Large intestine (tissue), 3 donors: ENCODE data around the gene GUCY2D. TPM values are rescaled to one million over a fixed set of nuclear protein-coding genes. Genes with fewer than 3 reads are reported as not detected.
"Not testable (repeated sequence)": the region's sequence is repeated elsewhere in the genome, so short reads cannot be mapped to it uniquely, and the experiment has no call there.

ENCODE experiments used
- DNase-seq, 2 donors: peaks; one replicate each; pipeline versions ENCODE4 v3.0.0 to v3.0.0-alpha.2; 2013
- H3K27ac ChIP-seq: one replicate; pipeline ENCODE4 v1.5.1; 2013; ENCODE audit warnings: low read length
- H3K27me3 ChIP-seq: 2 replicates; pipeline ENCODE4 v1.6.1; 2013; ENCODE audit warnings: low read length; ENCODE audit not compliant: control insufficient read depth, insufficient read depth
- H3K36me3 ChIP-seq: 2 replicates; pipeline ENCODE4 v1.6.1; 2013; ENCODE audit warnings: low read length; ENCODE audit not compliant: control insufficient read depth, insufficient read depth
- H3K4me1 ChIP-seq: one replicate; pipeline ENCODE4 v1.6.1; 2013; ENCODE audit warnings: low read length; ENCODE audit not compliant: control insufficient read depth, insufficient read depth
- H3K4me3 ChIP-seq: one replicate; pipeline ENCODE4 v1.5.1; 2013; ENCODE audit warnings: low read length
- H3K9me3 ChIP-seq: one replicate; pipeline ENCODE4 v1.6.1; 2013; ENCODE audit warnings: mild to moderate bottlenecking, low read depth, low read length, moderate library complexity; ENCODE audit not compliant: control insufficient read depth
- WGBS: methylation state at CpG from one replicate; pipeline ENCODE4 v1.1.5; 2013; ENCODE audit warnings: low lambda C conversion rate; ENCODE audit not compliant: insufficient coverage; 5-methylcytosine and 5-hydroxymethylcytosine counted together
- polyA plus RNA-seq: library from polyadenylated mRNA; unstranded; fragments of 120-200 nt; gene quantifications from one replicate; pipeline ENCODE4 v1.2.1, GENCODE V29; 2013

The GUCY2D gene
- polyA plus RNA-seq, 1 donor, result 1.3 TPM

- no peaks in the 10 kb centered on the region for H3K36me3 ChIP-seq
- H3K27me3 ChIP-seq, result peaks cover 39% of the 10 kb centered on the region
- H3K9me3 ChIP-seq, result no peaks in the 10 kb centered on the region
- H3K27ac ChIP-seq, result peak overlapping the region; percentile 11
- H3K4me1 ChIP-seq, result peaks cover 18% of the 10 kb centered on the region
- no CpG with 5 or more reads among the region's 17 CpGs for WGBS
- H3K4me3 ChIP-seq, result no peak overlapping the region
- no peak for DNase-seq
Observed at GRCh38 chr17:8056976-8057625, 54.7 kb downstream of the GUCY2D start.

GRCh38 chr17:8057691-8058114 lies 55.3 kb downstream of the GUCY2D start:
- Histone ChIP-seq H3K27ac (no peak overlapping the region), H3K4me3 (no peak overlapping the region), H3K9me3 (no peaks in the 10 kb centered on the region), H3K4me1 (peaks cover 18% of the 10 kb centered on the region), H3K27me3 (peaks cover 45% of the 10 kb centered on the region), H3K36me3 (no peaks in the 10 kb centered on the region)
- peak; percentile 60 to 78 for DNase-seq
- WGBS, result 20% methylated on average over 1 of the region's 14 CpGs

- peaks cover 18% of the 10 kb centered on the region for H3K4me1 ChIP-seq
- no peak overlapping the region for H3K27ac ChIP-seq
- no peaks in the 10 kb centered on the region for H3K9me3 ChIP-seq
- H3K27me3 ChIP-seq, result peaks cover 56% of the 10 kb centered on the region
- DNase-seq, result no peak
- no peak overlapping the region for H3K4me3 ChIP-seq
- no CpG with 5 or more reads among the region's 7 CpGs for WGBS
- no peaks in the 10 kb centered on the region for H3K36me3 ChIP-seq
Observed at GRCh38 chr17:8059131-8059530, 56.7 kb downstream of the GUCY2D start.

GRCh38 chr17:8060274-8060673 lies 57.9 kb downstream of the GUCY2D start:
- no peaks in the 10 kb centered on the region for H3K9me3 ChIP-seq
- no CpG with 5 or more reads among the region's 10 CpGs for WGBS
- H3K36me3 ChIP-seq, result no peaks in the 10 kb centered on the region
- H3K4me1 ChIP-seq, result peaks cover 18% of the 10 kb centered on the region
- H3K4me3 ChIP-seq, result no peak overlapping the region
- no peak overlapping the region for H3K27ac ChIP-seq
- H3K27me3 ChIP-seq, result peaks cover 65% of the 10 kb centered on the region
- DNase-seq, result peak; percentile 47 to 57

- DNase-seq, H3K36me3 ChIP-seq, H3K9me3 ChIP-seq, H3K4me3 ChIP-seq, H3K27ac ChIP-seq, H3K4me1 ChIP-seq: not testable (repeated sequence)
- H3K27me3 ChIP-seq, result peaks cover 73% of the 10 kb centered on the region
- WGBS, result 88% methylated on average over 2 of the region's 8 CpGs
Observed at GRCh38 chr17:8061851-8062250, 59.4 kb downstream of the GUCY2D start.

- 45% methylated on average over 3 of the region's 8 CpGs for WGBS
- Histone ChIP-seq H3K4me3 (no peak overlapping the region), H3K4me1 (peaks cover 2% of the 10 kb centered on the region), H3K36me3 (no peaks in the 10 kb centered on the region), H3K9me3 (no peaks in the 10 kb centered on the region), H3K27ac (no peak overlapping the region), H3K27me3 (peaks cover 78% of the 10 kb centered on the region)
- no peak for DNase-seq
Observed at GRCh38 chr17:8062435-8062806, 60.0 kb downstream of the GUCY2D start.

GRCh38 chr17:8062807-8063483 lies 60.5 kb downstream of the GUCY2D start:
- Histone ChIP-seq H3K27me3 (peaks cover 82% of the 10 kb centered on the region), H3K36me3 (no peaks in the 10 kb centered on the region), H3K4me1 (peaks cover under 1% of the 10 kb centered on the region), H3K27ac (no peak overlapping the region), H3K4me3 (no peak overlapping the region), H3K9me3 (no peaks in the 10 kb centered on the region)
- DNase-seq, result no peak
- WGBS, result 49% methylated on average over 8 of the region's 15 CpGs

- Histone ChIP-seq H3K27ac (no peak overlapping the region), H3K4me3 (no peak overlapping the region), H3K4me1 (peaks cover 10% of the 10 kb centered on the region), H3K9me3 (no peaks in the 10 kb centered on the region), H3K36me3 (no peaks in the 10 kb centered on the region), H3K27me3 (peaks cover 78% of the 10 kb centered on the region)
- no peak for DNase-seq
- WGBS, result no CpG with 5 or more reads among the region's 28 CpGs
Observed at GRCh38 chr17:8063761-8064534, 61.5 kb downstream of the GUCY2D start.

GRCh38 chr17:8064561-8065019 lies 62.2 kb downstream of the GUCY2D start:
- peaks cover 71% of the 10 kb centered on the region for H3K27me3 ChIP-seq
- no peaks in the 10 kb centered on the region for H3K9me3 ChIP-seq
- no peak for DNase-seq
- peaks cover 16% of the 10 kb centered on the region for H3K4me1 ChIP-seq
- H3K4me3 ChIP-seq, result no peak overlapping the region
- no CpG with 5 or more reads among the region's 6 CpGs for WGBS
- no peak overlapping the region for H3K27ac ChIP-seq
- H3K36me3 ChIP-seq, result no peaks in the 10 kb centered on the region
